ENCODE measurements around the gene ANKRD34A.
A peak's percentile ranks its signal among the peaks of the same experiment; 100 is the strongest.

ANKRD34A gene

DNA sequence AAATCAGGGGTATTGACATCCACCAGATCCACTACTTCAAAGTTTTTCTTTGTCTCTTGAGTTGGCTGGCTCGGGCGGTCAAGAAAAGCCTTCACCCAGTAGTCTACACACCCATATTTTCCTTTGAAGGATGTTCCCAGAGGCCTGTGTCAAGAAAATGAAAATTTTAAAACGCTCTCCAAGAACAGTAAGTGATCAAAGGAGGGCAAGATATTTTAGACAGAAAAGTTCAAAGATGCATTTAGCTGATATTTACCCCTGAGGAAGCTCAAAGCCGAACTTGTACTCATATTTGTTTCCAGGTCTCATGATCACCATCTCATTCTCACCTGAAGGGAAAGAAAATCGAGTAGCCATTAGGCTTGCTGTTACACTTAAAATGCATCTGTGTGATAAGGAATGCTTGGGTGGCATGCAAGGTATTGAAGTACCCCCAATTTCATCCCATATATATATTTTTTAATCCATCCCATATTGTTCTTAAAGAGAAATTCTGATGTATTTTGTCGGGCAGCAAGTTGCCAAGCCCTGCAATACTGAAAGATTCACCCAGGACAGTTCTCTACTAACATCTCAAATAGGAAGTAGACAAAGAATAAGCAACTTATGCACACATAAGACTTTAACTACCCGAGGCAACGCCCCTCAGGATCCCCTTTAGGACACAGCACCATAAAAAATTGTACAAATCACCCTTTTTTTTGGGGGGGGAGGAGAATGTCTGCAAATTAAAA lies 30.9 kb upstream of the ANKRD34A start:
- H3K4me1 Mint-ChIP-seq, result peaks cover 77% of the 10 kb centered on the region
- H3K4me3 Mint-ChIP-seq, result peak overlapping the region; percentile 94
- H3K9me3 Mint-ChIP-seq, result no peaks in the 10 kb centered on the region
- H3K36me3 Mint-ChIP-seq (ENCODE audit: insufficient read depth), result peaks cover 58% of the 10 kb centered on the region
- H3K27me3 Mint-ChIP-seq, result no peaks in the 10 kb centered on the region
- ATAC-seq (replicated peaks; ENCODE audit: extremely low read depth, poor library complexity, severe bottlenecking) (no peak), DNase-seq (ENCODE audit: low spot score in 2 of 2) (no peak)
- H3K27ac Mint-ChIP-seq (ENCODE audit: low read depth), result peak overlapping the region; percentile 93

DNA sequence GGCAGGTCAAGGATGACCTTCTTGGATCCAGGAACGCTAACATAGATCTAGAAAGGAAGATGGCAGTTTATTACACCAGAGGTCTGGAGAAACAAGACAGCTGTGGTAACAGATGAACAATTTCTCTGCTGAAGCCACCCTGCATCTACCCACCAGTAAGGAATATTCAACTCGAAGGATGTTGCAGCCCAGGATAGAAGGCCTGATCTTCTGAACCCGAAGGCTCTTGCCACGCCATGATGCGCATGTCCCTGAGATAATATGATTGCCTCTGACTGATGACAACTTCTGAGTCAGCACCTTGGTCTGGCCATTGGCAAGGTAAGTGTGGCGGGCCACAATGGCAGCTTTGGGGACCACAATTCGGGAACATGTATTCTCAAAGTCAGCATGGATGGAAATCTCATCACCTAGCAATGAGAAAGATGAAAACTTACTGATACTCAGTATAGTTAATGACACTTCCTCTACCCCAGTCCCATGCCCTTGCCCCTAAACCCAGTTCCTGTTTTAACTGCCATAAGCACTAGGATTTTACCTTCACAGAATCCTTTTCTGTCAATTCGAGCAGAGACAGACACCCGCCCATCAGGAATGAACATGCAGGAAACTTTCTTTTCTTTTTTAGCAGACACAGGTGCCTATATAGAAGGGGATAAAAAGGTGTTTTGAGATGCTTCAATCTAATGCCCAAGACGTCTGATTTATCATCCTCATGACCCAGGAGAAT lies 30.2 kb upstream of the ANKRD34A start:
- H3K27ac Mint-ChIP-seq (ENCODE audit: low read depth), result peak overlapping the region; percentile 93
- no peaks in the 10 kb centered on the region for H3K27me3 Mint-ChIP-seq
- ATAC-seq (replicated peaks; ENCODE audit: extremely low read depth, poor library complexity, severe bottlenecking) (no peak), DNase-seq (ENCODE audit: low spot score in 2 of 2) (no peak)
- H3K9me3 Mint-ChIP-seq, result no peaks in the 10 kb centered on the region
- peak overlapping the region; percentile 94 for H3K4me3 Mint-ChIP-seq
- peaks cover 74% of the 10 kb centered on the region for H3K4me1 Mint-ChIP-seq
- H3K36me3 Mint-ChIP-seq (ENCODE audit: insufficient read depth), result peaks cover 58% of the 10 kb centered on the region

DNA sequence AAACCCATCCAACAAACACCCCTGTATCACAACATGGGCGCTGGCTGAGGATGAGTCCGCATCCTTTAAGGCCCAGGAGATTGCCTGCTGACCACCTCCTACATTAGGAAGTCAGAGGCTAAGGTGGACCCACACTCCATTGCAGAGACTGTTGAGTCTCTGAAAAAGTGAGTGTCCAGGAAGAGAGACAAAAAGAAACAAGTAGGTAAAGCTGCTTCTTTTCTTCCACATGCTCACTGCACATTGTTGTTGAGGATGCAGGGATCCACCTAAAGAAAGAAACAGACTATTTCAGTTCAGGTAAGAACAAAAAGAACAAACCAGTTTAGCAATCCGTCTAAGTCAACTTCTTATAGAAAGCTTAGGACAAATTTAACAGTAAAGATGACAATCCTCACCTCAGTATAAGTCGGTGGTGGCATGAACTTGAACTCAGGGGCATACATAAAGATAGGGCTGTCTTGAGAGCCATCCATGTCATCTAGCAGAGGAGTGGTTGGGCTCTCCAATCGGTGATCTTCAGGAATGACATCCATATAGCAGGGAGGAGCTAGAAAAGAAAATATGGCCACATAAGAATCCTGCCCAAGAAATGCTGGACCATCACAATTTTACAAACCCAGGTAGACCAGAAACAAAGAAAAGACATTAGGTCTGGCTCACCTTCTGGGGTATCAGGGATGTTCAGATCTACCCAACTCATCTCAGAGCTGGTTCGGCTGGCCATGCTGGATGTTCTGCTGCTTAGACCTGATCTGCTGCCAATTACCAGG lies 29.4 kb upstream of the ANKRD34A start:
- Mint-ChIP-seq H3K9me3 (no peaks in the 10 kb centered on the region), H3K4me3 (peak overlapping the region; percentile 94), H3K27me3 (no peaks in the 10 kb centered on the region), H3K36me3 (ENCODE audit: insufficient read depth) (peaks cover 56% of the 10 kb centered on the region), H3K27ac (ENCODE audit: low read depth) (peak overlapping the region; percentile 42), H3K4me1 (peaks cover 68% of the 10 kb centered on the region)
- no peak for DNase-seq (ENCODE audit: low spot score in 2 of 2)
- ATAC-seq (replicated peaks; ENCODE audit: extremely low read depth, poor library complexity, severe bottlenecking), result no peak

DNA sequence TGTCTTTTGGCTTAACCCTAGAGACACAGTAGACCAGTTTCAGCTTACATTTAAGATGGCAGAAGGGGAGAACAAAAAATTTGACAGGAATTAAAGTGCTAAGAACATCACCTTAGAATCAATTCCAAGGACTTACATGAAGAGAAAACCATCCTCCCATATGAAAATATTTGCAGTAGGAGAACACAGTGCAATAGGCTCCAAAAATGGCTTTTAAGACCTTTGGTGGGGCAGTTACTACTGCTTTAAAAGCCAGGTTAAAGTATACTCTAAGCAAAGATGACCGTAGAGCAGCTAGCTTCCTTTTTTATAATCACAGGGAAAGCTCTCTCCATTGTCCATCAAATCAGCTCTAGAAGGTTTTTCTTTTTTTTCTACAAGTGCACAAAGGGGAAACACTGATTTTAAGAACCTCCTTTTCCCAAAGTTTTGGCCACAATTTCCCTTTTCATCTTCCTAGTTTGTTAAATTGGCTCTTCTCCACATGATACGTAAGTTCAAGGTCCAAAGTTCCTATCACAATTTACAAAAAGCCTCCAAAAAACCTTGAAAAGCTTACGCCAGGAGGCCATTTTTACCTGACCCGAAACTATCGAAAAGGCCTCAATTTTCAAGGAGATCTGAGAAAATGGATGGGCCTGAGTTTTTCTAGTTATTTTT lies 28.7 kb upstream of the ANKRD34A start:
- peaks cover 68% of the 10 kb centered on the region for H3K4me1 Mint-ChIP-seq
- ATAC-seq (replicated peaks; ENCODE audit: extremely low read depth, poor library complexity, severe bottlenecking), result no peak
- no peaks in the 10 kb centered on the region for H3K27me3 Mint-ChIP-seq
- peak overlapping the region; percentile 59 for H3K27ac Mint-ChIP-seq (ENCODE audit: low read depth)
- H3K36me3 Mint-ChIP-seq (ENCODE audit: insufficient read depth), result peaks cover 56% of the 10 kb centered on the region
- no peaks in the 10 kb centered on the region for H3K9me3 Mint-ChIP-seq
- no peak for DNase-seq (ENCODE audit: low spot score in 2 of 2)
- peak overlapping the region; percentile 94 for H3K4me3 Mint-ChIP-seq

DNA sequence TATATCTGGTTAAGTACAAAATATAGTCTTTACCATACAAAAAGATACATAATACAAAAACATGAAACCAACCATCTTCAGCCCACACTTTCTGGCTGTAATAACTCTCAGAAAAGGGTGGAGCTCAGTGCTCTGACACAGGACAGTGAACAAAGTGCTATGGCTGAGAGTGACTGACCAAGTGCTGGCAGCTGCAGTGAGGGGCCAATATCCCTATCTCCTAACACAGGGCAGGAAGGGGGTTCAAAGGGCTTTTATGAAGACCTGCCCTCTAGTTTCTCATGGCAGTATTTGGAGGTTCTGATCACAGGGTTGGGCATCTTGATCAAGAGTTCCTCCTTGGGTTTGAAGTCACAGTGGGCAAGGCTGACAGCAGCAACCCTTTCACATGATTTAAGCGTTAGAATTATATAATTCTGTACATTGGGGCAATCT lies 28.1 kb upstream of the ANKRD34A start:
- DNase-seq (ENCODE audit: low spot score in 2 of 2), result no peak
- peaks cover 55% of the 10 kb centered on the region for H3K36me3 Mint-ChIP-seq (ENCODE audit: insufficient read depth)
- peaks cover 68% of the 10 kb centered on the region for H3K4me1 Mint-ChIP-seq
- no peak for ATAC-seq (replicated peaks; ENCODE audit: extremely low read depth, poor library complexity, severe bottlenecking)
- H3K27me3 Mint-ChIP-seq, result no peaks in the 10 kb centered on the region
- peak overlapping the region; percentile 59 for H3K27ac Mint-ChIP-seq (ENCODE audit: low read depth)
- H3K4me3 Mint-ChIP-seq, result peak overlapping the region; percentile 94
- H3K9me3 Mint-ChIP-seq, result no peaks in the 10 kb centered on the region

DNA sequence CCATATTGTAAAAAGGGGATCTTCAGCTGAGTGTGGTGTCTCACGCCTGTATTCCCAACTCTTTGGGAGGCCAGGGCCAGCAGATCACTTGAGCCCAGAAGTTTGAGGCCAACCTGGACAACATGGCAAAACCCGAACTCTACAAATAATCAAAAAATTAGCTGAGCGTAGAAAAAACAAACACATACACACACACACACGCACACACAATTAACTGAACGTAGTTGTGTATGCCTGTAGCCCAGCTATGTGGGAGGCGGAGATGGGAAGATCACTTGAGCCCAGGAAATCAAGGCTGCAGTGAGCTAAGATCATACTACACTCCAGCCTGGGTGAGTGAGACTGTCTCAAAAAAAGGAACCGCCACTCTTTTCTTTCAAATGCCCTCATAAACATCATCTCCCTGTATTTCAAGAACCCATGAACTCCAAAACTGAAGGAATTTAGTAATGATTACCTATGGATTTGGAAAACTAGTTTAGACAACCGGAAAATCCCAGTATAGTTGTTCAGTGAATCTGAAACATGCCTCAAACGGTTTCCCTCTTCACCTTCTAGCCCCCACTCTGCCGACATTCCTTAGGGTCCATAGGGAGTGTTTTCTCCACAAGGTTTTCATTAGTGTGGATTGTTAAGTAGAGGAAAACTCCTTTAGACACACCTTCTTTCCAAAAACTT lies 27.5 kb upstream of the ANKRD34A start:
- Mint-ChIP-seq H3K27me3 (no peaks in the 10 kb centered on the region), H3K4me1 (peaks cover 62% of the 10 kb centered on the region), H3K9me3 (no peaks in the 10 kb centered on the region), H3K27ac (ENCODE audit: low read depth) (peak overlapping the region; percentile 59), H3K4me3 (peak overlapping the region; percentile 94), H3K36me3 (ENCODE audit: insufficient read depth) (peaks cover 52% of the 10 kb centered on the region)
- DNase-seq (ENCODE audit: low spot score in 2 of 2) (no peak), ATAC-seq (replicated peaks; ENCODE audit: extremely low read depth, poor library complexity, severe bottlenecking) (no peak)

DNA sequence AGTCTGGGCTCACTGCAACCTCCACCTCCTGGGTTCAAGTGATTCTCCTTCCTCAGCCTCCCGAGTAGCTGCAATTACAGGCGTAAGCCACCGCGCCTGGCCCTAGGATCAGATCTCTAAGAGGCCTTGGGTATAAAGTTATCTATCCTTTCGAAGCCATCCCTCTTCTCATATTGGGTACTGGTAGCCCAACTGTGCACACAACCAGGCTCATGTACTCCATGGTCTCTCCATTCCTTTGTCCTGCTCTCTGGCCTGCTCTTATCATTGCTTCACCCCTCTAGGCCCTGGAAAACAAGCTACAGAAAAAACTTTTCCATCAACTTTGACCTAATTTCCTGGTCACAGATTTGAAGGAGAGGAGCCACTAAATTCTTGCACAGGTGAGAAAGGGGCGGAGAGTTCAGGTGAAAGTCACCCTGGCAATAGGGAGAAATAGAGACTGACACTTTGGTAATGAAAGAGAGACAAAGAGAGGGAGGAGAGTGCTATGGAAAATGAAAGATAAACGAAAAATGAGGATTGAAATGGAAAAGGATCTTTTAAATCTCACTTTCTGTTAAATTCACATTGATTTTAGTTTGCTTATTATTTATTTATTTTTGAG lies 26.0 kb upstream of the ANKRD34A start:
- H3K36me3 Mint-ChIP-seq (ENCODE audit: insufficient read depth), result peaks cover 40% of the 10 kb centered on the region
- no peaks in the 10 kb centered on the region for H3K9me3 Mint-ChIP-seq
- no peak for ATAC-seq (replicated peaks; ENCODE audit: extremely low read depth, poor library complexity, severe bottlenecking)
- no peak overlapping the region for H3K27ac Mint-ChIP-seq (ENCODE audit: low read depth)
- no peak overlapping the region for H3K4me3 Mint-ChIP-seq
- no peak for DNase-seq (ENCODE audit: low spot score in 2 of 2)
- no peaks in the 10 kb centered on the region for H3K27me3 Mint-ChIP-seq
- H3K4me1 Mint-ChIP-seq, result peaks cover 66% of the 10 kb centered on the region

DNA sequence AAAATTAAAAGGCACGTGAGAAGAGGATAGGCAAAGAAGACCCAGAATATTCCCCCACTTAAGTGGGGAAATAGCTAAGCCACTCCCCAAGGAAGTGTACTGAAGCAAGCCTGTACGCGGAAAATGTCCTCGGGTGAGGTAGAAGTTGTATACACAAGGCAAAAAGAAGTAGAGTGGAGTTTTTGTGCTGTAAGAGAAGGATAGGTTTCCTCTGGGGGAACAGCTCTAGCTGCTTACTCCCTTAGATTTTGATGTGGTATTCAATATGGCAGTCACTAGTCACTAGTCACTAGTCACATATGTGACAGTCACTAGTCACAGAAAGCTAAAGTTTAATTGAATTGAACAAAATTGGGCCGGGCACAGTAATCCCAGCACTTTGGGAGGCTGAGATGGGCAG lies 24.4 kb upstream of the ANKRD34A start:
- no peaks in the 10 kb centered on the region for H3K9me3 Mint-ChIP-seq

DNA sequence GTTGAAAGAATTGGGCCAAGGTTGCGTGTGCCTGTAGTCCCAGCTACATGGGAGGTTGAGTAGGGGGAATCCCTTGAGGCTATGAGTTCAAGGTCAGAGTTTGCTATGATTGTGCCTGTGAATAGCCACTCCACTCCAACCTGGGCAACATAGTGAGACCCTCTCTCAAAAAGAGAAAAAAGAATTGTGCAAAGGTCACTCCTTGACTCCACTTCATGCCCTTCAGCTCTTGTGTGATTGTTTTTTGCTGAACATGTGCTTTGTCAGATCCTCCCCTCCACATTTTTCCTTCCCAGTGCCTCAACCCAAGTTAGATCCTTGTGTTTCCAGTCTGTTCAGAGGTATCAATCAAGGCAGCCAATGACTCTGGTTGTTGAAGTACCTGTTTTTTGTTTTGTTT lies 23.6 kb upstream of the ANKRD34A start:
- Mint-ChIP-seq H3K4me3 (no peak overlapping the region), H3K9me3 (no peaks in the 10 kb centered on the region), H3K27ac (ENCODE audit: low read depth) (no peak overlapping the region), H3K4me1 (peaks cover 72% of the 10 kb centered on the region), H3K36me3 (ENCODE audit: insufficient read depth) (peaks cover 20% of the 10 kb centered on the region), H3K27me3 (no peaks in the 10 kb centered on the region)
- ATAC-seq (replicated peaks; ENCODE audit: extremely low read depth, poor library complexity, severe bottlenecking), result no peak
- no peak for DNase-seq (ENCODE audit: low spot score in 2 of 2)

More for the DNA sequence above, 24.4 kb upstream of the ANKRD34A start:
- DNase-seq (ENCODE audit: low spot score in 2 of 2), result no peak
- ATAC-seq (replicated peaks; ENCODE audit: extremely low read depth, poor library complexity, severe bottlenecking), result peak; percentile 16
- peaks cover 72% of the 10 kb centered on the region for H3K4me1 Mint-ChIP-seq
- no peak overlapping the region for H3K27ac Mint-ChIP-seq (ENCODE audit: low read depth)
- H3K4me3 Mint-ChIP-seq, result no peak overlapping the region
- H3K36me3 Mint-ChIP-seq (ENCODE audit: insufficient read depth), result peaks cover 27% of the 10 kb centered on the region
- no peaks in the 10 kb centered on the region for H3K27me3 Mint-ChIP-seq

DNA sequence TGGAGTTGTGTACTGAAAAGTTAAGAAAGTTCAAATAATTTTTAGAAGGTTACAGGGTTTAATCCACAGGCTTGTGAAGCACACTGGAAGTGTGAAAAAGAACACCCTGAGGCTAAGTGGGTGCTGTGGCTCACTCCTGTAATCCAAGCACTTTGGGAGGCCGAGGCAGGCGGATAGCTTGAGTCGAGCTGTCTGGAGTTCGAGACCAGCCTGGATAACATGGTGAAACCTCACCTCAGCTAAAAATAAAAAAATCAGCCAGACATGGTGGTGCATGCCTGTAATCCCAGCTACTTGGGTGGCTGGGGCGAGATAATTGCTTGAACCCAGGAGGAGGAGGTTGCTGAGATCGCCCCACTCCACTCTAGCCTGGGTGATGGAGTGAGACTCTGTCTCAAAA lies 22.2 kb upstream of the ANKRD34A start:
- Mint-ChIP-seq H3K4me1 (peaks cover 72% of the 10 kb centered on the region), H3K27me3 (no peaks in the 10 kb centered on the region), H3K4me3 (no peak overlapping the region), H3K9me3 (no peaks in the 10 kb centered on the region), H3K27ac (ENCODE audit: low read depth) (peak overlapping the region; percentile 85), H3K36me3 (ENCODE audit: insufficient read depth) (peaks cover 7% of the 10 kb centered on the region)
- DNase-seq (ENCODE audit: low spot score in 2 of 2) (no peak), ATAC-seq (replicated peaks; ENCODE audit: extremely low read depth, poor library complexity, severe bottlenecking) (no peak)

DNA sequence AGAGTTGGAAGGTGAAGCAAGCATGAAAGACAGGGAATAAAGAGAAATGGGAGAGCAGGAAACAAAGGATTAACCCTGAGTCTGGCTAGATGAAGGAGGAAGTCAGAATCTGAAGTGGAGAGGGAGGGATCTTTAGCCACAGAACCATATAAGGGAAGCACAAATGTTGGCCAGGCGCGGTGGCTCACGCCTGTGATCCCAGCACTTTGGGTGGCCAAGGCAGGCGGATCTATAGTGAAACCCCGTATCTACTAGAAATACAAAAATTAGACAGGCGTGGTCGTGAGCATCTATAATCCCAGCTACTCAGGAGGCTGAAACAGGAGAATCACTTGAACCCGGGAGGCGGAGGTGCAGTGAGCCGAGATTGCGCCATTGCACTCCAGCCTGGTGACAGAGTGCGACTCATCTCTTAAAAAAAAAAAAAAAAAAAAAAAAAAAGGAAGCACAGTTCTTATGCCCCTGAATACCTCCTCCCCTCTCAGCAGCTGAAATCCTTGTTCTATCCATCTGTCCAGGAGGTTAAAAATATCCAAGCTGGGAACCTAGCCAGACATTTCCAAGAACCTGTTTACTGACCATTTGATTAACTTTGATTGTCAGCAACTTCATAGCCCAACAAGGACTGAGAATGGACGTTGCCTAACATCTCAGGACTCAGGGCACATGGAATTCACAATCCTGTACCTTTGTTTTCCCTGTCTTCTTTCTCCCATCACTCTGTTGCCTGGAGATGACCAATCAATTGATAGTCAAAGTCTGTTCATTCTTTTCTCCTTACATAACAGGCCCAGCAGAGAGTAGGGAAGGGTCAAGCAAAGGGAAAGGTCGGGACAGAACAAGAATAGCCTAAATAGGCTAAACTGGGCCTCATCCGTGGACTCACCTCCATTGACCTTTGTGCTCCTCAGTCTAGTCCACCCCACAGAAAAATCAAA lies 21.4 kb upstream of the ANKRD34A start:
- no peaks in the 10 kb centered on the region for H3K27me3 Mint-ChIP-seq
- peak overlapping the region; percentile 85 for H3K27ac Mint-ChIP-seq (ENCODE audit: low read depth)
- no peaks in the 10 kb centered on the region for H3K9me3 Mint-ChIP-seq
- H3K36me3 Mint-ChIP-seq (ENCODE audit: insufficient read depth), result peaks cover 6% of the 10 kb centered on the region
- H3K4me1 Mint-ChIP-seq, result peaks cover 73% of the 10 kb centered on the region
- ATAC-seq (replicated peaks; ENCODE audit: extremely low read depth, poor library complexity, severe bottlenecking) (no peak), DNase-seq (ENCODE audit: low spot score in 2 of 2) (no peak)
- H3K4me3 Mint-ChIP-seq, result peak overlapping the region; percentile 49
